ENCODE data around the gene RAB35. TPM values are rescaled to one million over a fixed set of nuclear protein-coding genes. Genes with fewer than 3 reads are reported as not detected.

The RAB35 gene
- total RNA-seq, 1 donor from 2014 or later = 89.2 TPM

- H3K4me1 Mint-ChIP-seq (ENCODE audit: low read depth) = no peaks in the 10 kb centered on the region
- DNase-seq (ENCODE audit: low spot score) = no peak
- peaks cover 49% of the 10 kb centered on the region for H3K36me3 Mint-ChIP-seq (ENCODE audit: low read depth)
- no peak overlapping the region for H3K27ac Mint-ChIP-seq
- intact Hi-C loops (cut with micrococcal nuclease) = no loop called here
- no peaks in the 10 kb centered on the region for H3K27me3 Mint-ChIP-seq (ENCODE audit: insufficient read depth)
- no peak overlapping the region for H3K4me3 Mint-ChIP-seq
- no peaks in the 10 kb centered on the region for H3K9me3 Mint-ChIP-seq
Measured at GRCh38 chr12:120142231-120142877, 25.8 kb upstream of the RAB35 start.

- H3K4me3 Mint-ChIP-seq = no peak overlapping the region
- no peak overlapping the region for H3K27ac Mint-ChIP-seq
- DNase-seq (ENCODE audit: low spot score) = no peak
- H3K4me1 Mint-ChIP-seq (ENCODE audit: low read depth) = no peaks in the 10 kb centered on the region
- intact Hi-C loops (cut with micrococcal nuclease) = no loop called here
- H3K9me3 Mint-ChIP-seq = no peaks in the 10 kb centered on the region
- no peaks in the 10 kb centered on the region for H3K27me3 Mint-ChIP-seq (ENCODE audit: insufficient read depth)
- peaks cover 48% of the 10 kb centered on the region for H3K36me3 Mint-ChIP-seq (ENCODE audit: low read depth)
Measured at GRCh38 chr12:120141336-120141735, 24.8 kb upstream of the RAB35 start.

GRCh38 chr12:120140603-120141002 lies 24.1 kb upstream of the RAB35 start:
- no peak for DNase-seq (ENCODE audit: low spot score)
- Mint-ChIP-seq H3K9me3 (no peaks in the 10 kb centered on the region), H3K27me3 (ENCODE audit: insufficient read depth) (no peaks in the 10 kb centered on the region), H3K27ac (no peak overlapping the region), H3K36me3 (ENCODE audit: low read depth) (peaks cover 52% of the 10 kb centered on the region), H3K4me1 (ENCODE audit: low read depth) (no peaks in the 10 kb centered on the region), H3K4me3 (no peak overlapping the region)
- intact Hi-C loops (cut with micrococcal nuclease) = no loop called here

GRCh38 chr12:120139958-120140357 lies 23.4 kb upstream of the RAB35 start:
- Mint-ChIP-seq H3K9me3 (no peaks in the 10 kb centered on the region), H3K4me3 (no peak overlapping the region), H3K27me3 (ENCODE audit: insufficient read depth) (no peaks in the 10 kb centered on the region), H3K36me3 (ENCODE audit: low read depth) (peaks cover 51% of the 10 kb centered on the region), H3K27ac (no peak overlapping the region), H3K4me1 (ENCODE audit: low read depth) (no peaks in the 10 kb centered on the region)
- DNase-seq (ENCODE audit: low spot score) = no peak
- intact Hi-C loops (cut with micrococcal nuclease) = no loop called here

GRCh38 chr12:120138366-120138765 lies 21.8 kb upstream of the RAB35 start:
- no peak overlapping the region for H3K4me3 Mint-ChIP-seq
- no peak overlapping the region for H3K27ac Mint-ChIP-seq
- H3K4me1 Mint-ChIP-seq (ENCODE audit: low read depth) = no peaks in the 10 kb centered on the region
- peaks cover 50% of the 10 kb centered on the region for H3K36me3 Mint-ChIP-seq (ENCODE audit: low read depth)
- no peaks in the 10 kb centered on the region for H3K27me3 Mint-ChIP-seq (ENCODE audit: insufficient read depth)
- DNase-seq (ENCODE audit: low spot score) = no peak
- intact Hi-C loops (cut with micrococcal nuclease) = no loop called here
- H3K9me3 Mint-ChIP-seq = no peaks in the 10 kb centered on the region

- no peaks in the 10 kb centered on the region for H3K4me1 Mint-ChIP-seq (ENCODE audit: low read depth)
- no peak overlapping the region for H3K27ac Mint-ChIP-seq
- no peak for DNase-seq (ENCODE audit: low spot score)
- H3K9me3 Mint-ChIP-seq = no peaks in the 10 kb centered on the region
- no peak overlapping the region for H3K4me3 Mint-ChIP-seq
- intact Hi-C loops (cut with micrococcal nuclease) = no loop called here
- peaks cover 54% of the 10 kb centered on the region for H3K36me3 Mint-ChIP-seq (ENCODE audit: low read depth)
- H3K27me3 Mint-ChIP-seq (ENCODE audit: insufficient read depth) = no peaks in the 10 kb centered on the region
Measured at GRCh38 chr12:120137833-120138232, 21.3 kb upstream of the RAB35 start.

GRCh38 chr12:120136093-120136770 lies 19.7 kb upstream of the RAB35 start:
- H3K36me3 Mint-ChIP-seq (ENCODE audit: low read depth) = peaks cover 48% of the 10 kb centered on the region
- H3K27me3 Mint-ChIP-seq (ENCODE audit: insufficient read depth) = no peaks in the 10 kb centered on the region
- intact Hi-C loops (cut with micrococcal nuclease) = no loop called here
- H3K27ac Mint-ChIP-seq = no peak overlapping the region
- no peak overlapping the region for H3K4me3 Mint-ChIP-seq
- H3K4me1 Mint-ChIP-seq (ENCODE audit: low read depth) = no peaks in the 10 kb centered on the region
- no peaks in the 10 kb centered on the region for H3K9me3 Mint-ChIP-seq
- no peak for DNase-seq (ENCODE audit: low spot score)

- H3K27ac Mint-ChIP-seq = no peak overlapping the region
- H3K36me3 Mint-ChIP-seq (ENCODE audit: low read depth) = peaks cover 41% of the 10 kb centered on the region
- H3K9me3 Mint-ChIP-seq = no peaks in the 10 kb centered on the region
- intact Hi-C loops (cut with micrococcal nuclease) = no loop called here
- H3K4me1 Mint-ChIP-seq (ENCODE audit: low read depth) = no peaks in the 10 kb centered on the region
- H3K4me3 Mint-ChIP-seq = no peak overlapping the region
- no peak for DNase-seq (ENCODE audit: low spot score)
- H3K27me3 Mint-ChIP-seq (ENCODE audit: insufficient read depth) = no peaks in the 10 kb centered on the region
Measured at GRCh38 chr12:120134307-120134980, 17.9 kb upstream of the RAB35 start.

GRCh38 chr12:120132863-120133385 lies 16.4 kb upstream of the RAB35 start:
- no peak for DNase-seq (ENCODE audit: low spot score)
- Mint-ChIP-seq H3K36me3 (ENCODE audit: low read depth) (peaks cover 42% of the 10 kb centered on the region), H3K4me3 (no peak overlapping the region), H3K4me1 (ENCODE audit: low read depth) (no peaks in the 10 kb centered on the region), H3K27ac (no peak overlapping the region), H3K9me3 (no peaks in the 10 kb centered on the region), H3K27me3 (ENCODE audit: insufficient read depth) (no peaks in the 10 kb centered on the region)
- intact Hi-C loops (cut with micrococcal nuclease) = no loop called here

GRCh38 chr12:120132054-120132836 lies 15.7 kb upstream of the RAB35 start:
- no peak for DNase-seq (ENCODE audit: low spot score)
- H3K4me1 Mint-ChIP-seq (ENCODE audit: low read depth) = peaks cover under 1% of the 10 kb centered on the region
- no peaks in the 10 kb centered on the region for H3K9me3 Mint-ChIP-seq
- H3K27me3 Mint-ChIP-seq (ENCODE audit: insufficient read depth) = no peaks in the 10 kb centered on the region
- H3K4me3 Mint-ChIP-seq = no peak overlapping the region
- no peak overlapping the region for H3K27ac Mint-ChIP-seq
- peaks cover 47% of the 10 kb centered on the region for H3K36me3 Mint-ChIP-seq (ENCODE audit: low read depth)
- intact Hi-C loops (cut with micrococcal nuclease) = no loop called here

- H3K27me3 Mint-ChIP-seq (ENCODE audit: insufficient read depth) = no peaks in the 10 kb centered on the region
- H3K4me3 Mint-ChIP-seq = no peak overlapping the region
- no peak for DNase-seq (ENCODE audit: low spot score)
- H3K36me3 Mint-ChIP-seq (ENCODE audit: low read depth) = peaks cover 52% of the 10 kb centered on the region
- intact Hi-C loops (cut with micrococcal nuclease) = no loop called here
- H3K27ac Mint-ChIP-seq = no peak overlapping the region
- peaks cover 12% of the 10 kb centered on the region for H3K4me1 Mint-ChIP-seq (ENCODE audit: low read depth)
- H3K9me3 Mint-ChIP-seq = no peaks in the 10 kb centered on the region
Measured at GRCh38 chr12:120131116-120131515, 14.6 kb upstream of the RAB35 start.

GRCh38 chr12:120130011-120130410 lies 13.5 kb upstream of the RAB35 start:
- no peaks in the 10 kb centered on the region for H3K9me3 Mint-ChIP-seq
- peaks cover 53% of the 10 kb centered on the region for H3K36me3 Mint-ChIP-seq (ENCODE audit: low read depth)
- H3K4me1 Mint-ChIP-seq (ENCODE audit: low read depth) = peaks cover 17% of the 10 kb centered on the region
- intact Hi-C loops (cut with micrococcal nuclease) = no loop called here
- H3K27ac Mint-ChIP-seq = no peak overlapping the region
- no peak overlapping the region for H3K4me3 Mint-ChIP-seq
- no peaks in the 10 kb centered on the region for H3K27me3 Mint-ChIP-seq (ENCODE audit: insufficient read depth)
- DNase-seq (ENCODE audit: low spot score) = no peak

Measured in activated T-helper 1 cell treated with anti-CD3 and anti-CD28 coated beads, Interleukin-12 subunit alpha, Interleukin-12 subunit beta, Interleukin-2, Interleukin-4 antibody, amounts not matched to agents 30 ng/mL and 10 ng/mL and 1 ng/mL, durations not matched to agents 14 hours and 24 hours and 36 hours (primary cell).